HG02852 (cell line): ENCODE results near the gene KCNG2.

ENCODE experiments used
- ATAC-seq: cut with Tn5 transposase; IDR thresholded peaks from one replicate; pipeline ENCODE4 v1.9.1; 2021; ENCODE audit warnings: mild to moderate bottlenecking, moderate library complexity; ENCODE audit not compliant: unreplicated experiment

The KCNG2 gene

DNA sequence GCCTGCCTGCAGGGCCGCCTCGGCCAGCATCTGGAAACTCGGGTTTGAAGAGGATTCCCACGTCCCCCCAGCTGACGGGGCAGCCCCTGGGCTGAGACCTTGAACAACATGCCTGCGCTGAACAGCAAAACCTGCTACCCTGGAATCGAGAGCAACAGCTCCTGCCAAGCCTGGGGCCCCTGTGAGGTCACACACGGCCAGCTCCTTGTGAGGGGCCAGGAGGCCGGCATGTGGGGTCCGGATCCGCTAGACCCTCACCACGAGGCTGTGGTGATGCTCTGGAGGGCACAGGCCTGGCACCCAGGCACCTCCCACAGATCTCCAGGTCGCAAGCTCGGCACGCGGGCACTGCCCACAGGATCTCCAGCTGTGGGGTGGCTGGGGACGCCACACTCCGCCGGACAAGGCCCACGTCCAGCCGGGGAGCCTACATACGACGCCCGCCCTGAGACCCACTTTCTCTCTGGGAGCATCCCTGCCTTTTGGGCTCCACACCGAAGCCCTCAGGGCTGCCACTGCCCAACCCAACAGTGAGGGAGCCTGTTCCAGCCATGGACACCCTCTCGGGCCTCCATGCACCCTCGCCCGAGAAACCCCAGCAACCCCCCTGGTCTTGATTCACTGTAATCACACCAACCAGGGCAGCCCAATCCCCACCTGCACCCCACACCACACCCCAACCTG lies 119.6 kb downstream of the KCNG2 start:
- ATAC-seq: no peak

DNA sequence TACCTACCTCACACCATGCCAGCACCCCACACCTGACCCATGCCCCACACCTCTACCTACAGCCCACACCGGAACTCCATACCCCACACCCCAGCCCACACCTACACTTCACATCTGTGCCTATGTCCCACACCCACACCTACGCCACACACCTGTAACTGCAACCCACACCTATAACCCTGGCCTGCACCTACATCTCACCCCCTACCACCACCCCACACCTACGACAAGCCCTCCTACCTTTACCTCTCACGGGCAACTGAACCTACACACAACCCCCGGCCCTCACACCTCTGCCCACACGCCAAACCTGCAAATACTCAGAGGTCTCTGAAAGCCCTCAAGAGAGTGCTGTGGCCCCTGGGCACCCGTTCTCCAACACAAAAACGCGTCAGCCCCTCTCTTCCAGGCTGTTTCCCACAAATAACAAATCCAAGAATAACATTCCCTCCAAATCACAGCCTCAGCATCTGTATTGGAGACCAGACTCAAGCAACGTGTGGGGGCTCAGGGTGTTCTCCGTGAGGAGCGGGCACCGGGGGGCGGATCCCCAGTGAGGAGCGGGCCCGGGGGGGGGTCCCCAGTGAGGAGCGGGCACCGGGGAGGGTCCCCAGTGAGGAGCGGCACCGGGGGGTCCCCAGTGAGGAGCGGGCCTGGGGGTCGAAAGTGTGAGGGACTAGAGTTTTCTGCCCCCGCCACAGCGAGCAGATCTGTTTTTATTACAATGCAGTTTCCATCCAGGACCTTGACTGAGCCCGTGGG lies 120.3 kb downstream of the KCNG2 start:
- no peak for ATAC-seq

DNA sequence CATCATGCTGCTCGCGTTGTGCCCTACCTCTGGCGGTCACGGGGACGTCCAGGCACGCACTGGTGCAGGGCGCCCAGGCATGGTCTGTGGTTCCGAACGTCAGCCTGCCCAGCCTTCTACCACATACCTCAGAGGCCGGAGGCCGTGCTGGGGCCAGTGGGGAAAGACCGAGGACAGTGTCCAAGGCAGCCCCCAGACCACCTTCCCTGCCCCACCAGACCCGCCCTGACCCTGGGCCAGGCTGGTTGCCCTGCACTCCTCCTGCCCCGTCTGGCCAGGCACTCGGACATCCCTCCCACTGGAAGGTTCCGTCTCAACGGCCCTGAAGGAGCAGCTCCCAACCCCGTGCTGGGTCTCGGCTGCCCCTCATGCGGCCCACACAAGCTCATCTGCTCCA lies 120.9 kb downstream of the KCNG2 start:
- ATAC-seq: no peak

DNA sequence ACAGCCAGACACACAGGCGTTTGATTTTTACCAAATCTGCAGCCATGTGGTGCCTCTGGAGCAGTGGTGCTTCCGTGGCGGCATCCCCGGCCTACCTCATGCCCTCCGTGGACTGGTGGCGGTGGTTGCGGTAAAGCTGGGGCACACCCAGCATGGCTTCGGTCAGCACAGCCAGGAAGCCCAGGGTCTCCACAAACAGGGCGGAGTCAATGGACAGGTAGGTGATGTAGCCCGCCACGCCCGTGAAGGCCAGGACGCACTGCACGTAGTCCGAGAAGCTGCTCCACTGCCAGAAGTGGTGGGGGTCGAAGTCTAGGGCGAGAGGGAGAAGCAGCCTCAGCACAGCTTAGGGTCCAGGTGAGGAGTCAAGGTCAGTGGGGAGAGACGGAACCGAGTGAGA lies 121.4 kb downstream of the KCNG2 start:
- ATAC-seq: no peak

DNA sequence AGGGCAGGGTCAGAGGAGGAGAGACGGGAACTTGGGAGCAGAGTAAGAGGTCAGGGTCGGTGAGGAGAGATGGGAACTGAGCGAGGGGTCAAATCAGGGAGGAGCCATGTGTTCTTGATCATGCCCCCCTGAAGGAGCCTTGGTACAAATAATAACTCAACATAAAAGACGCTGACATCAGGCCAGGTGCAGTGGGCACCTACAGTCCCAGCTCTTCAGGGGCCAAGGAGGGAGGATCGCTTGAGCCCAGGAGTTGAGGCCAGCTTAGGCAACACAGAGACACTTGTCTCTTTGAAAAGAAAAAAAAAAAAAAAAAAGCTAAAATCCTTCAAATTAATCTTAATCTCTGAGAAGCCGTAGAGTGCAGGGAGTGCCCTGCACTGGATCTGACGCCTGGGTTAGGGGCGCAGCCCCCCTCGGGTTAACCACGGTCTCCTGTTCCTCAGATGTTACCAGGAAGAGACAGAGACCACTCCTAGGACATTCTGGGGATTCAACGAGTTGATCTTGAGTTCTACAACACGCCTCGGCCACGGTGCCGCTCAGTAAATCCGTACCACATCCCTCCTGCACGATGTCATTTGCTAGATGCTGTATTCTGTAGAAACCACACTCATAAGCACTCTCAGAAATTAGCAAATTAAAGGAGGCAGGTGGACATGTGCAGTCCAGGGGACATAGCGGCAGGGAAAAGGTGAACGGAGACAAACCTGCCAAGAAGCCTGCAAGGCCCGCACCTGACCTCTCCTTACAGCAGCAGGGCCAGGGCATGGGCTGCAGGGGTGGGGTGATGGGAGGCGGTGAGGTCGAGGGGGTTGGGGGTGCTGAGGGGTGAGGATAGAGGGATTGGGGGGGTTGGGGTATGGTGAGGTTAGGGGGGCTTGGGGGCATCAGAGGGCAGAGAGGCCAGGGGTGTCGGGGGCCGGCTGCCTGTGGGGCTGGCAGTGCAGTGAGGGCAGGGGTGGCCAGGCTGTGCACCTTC lies 124.5 kb downstream of the KCNG2 start:
- no peak for ATAC-seq

DNA sequence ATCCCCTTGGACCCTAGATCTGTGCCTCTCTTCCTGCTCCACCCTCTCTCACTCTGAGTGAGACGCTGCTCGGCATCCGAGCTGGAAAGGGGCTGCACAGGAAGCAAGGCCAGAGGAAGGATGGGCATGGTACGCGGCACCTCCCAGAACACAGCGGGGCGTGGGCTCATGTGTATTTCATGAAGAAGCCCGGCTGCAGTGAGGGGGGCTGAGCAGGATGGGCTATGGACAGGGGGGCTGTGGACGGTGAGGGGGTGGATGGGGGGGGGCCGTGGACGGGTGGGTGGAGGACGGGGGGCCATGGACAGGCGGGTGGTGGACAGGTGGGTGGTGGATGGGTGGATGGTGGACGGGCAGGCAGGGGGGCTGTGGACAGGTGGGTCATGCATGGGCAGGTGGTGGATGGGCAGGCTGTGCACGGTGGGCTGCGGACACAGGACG lies 125.3 kb downstream of the KCNG2 start:
- no peak for ATAC-seq

DNA sequence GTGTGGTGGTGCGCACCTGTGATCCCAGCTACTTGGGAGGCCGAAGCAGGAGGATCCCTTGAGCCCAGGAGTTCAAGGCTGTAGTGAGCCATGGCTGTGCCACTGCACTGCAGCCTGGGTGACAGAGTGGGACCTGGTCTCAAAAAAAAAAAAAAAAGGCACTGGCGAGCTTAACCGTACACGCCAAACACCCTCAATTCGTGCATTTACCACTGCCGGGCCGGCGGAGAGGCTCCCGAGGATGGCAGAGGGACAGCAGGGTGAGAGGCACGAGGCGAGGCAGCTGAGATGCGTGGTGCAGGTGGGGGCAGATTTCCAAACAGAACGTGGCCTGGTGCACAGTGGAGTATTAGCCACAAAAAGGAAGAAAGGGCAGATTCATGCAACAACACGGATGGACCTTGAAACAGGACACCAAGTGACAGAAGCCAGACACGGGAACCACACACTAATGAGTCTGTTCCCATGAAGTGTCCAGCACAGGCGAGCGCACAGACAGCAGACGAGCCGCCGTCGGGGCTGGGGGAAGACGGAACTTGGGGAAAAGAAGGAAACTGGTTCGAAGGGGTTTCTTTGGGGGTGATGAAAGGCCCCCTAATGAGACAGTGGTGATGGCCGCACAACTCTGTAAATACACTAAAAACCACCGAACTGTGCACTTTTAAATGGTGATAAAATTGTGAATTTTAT lies 126.3 kb downstream of the KCNG2 start:
- no peak for ATAC-seq

DNA sequence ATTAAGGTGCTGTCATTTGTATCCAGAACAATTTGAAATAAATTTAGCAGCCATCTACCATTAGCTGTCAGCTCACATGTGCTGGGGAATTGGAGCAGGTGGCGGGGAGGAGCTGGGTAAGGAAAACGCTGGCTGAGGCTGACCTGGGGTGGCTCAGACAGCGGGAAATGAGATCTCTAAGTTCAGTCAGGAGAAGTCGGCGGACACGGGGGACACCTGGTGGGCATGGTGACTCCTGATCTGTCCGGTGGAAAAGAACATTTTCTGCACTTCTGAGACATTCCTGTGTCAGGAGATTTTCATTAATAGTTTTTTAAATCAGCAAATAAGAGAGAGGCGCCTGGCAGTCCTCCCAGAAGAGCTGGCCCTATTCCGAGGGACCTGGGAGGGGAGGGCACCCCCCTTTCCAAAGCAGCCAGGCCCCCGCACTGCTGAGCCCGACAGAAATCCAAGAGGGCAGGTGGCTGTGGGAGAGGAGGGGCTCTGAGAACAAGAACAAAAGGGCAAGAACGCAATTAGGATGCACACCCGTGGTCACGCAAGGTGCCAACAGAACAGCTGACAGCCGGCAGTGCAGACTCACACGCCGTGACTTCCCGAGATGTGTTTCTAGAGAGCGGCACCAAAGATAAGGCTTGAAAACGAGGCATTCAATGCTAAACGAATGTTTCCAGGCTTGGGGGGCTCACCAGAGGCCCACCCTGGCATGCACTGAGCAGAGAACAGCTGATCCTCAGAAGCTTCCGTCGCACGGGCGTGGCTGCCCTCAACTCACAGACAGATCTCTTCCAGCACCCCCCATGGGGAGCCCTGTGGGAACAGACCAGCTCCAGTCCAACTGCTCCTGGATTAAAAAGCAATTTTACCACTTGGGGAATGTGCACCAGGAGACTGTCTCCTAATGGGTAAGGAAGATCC lies 127.3 kb downstream of the KCNG2 start:
- ATAC-seq: no peak

DNA sequence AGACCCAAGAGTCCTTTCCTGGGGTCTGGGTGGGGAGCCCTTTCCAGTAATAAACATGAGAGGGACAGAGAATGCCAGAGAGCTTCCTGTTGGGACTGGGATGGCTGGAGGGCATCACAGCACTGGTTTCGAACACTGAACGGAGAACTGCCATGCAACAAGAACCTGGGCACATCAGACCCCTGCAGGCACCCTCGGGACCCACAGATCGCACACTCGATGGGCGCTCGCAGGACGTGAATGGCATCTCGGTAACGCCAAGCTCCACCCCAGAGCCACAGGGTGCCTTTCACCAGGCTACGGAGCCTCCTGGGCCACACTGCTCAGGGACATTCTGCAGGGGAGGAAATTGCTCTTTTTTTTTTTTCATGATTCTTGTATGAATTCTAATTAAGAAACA lies 128.6 kb downstream of the KCNG2 start:
- ATAC-seq: no peak

DNA sequence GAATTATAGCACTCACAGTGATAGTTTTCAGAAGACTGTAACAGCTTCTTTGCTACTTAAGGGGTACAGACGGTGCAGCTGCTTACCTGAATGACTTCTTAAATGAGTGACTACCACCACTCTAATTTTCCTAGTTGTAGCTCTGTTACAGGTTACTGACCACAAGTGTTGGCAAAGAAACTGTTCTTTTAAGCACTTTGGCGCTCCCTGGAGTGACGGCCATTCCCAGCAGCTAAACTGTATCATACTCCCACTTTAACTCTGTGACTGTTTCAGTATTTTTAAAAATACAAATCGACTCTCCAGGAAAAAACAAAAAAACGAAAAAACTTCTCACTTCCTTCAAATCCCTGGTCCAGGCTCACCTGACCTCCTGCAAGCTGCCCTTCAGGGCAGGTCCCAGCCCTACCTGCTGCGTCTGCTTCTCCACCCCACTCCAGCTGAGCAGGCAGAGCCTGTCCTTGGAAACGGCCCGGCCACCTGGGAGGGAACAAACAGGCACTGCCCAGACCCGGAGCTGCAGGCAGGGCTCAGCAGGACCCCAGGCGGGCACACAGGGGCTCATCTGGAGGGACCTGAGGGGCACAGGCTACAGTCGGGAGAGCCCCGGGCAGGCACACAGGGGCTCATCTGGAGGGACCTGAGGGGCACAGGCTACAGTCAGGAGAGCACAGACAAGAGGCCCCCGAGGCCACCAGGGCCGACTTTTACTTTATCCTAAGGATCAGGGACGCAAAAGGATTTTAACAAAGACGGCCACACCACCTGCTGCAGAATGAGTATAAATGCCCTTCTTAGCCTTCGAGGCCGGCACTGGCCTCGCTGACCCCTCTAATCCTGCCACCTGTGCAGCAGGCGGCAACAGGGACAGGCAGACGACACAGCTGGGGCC lies 129.2 kb downstream of the KCNG2 start:
- no peak for ATAC-seq

DNA sequence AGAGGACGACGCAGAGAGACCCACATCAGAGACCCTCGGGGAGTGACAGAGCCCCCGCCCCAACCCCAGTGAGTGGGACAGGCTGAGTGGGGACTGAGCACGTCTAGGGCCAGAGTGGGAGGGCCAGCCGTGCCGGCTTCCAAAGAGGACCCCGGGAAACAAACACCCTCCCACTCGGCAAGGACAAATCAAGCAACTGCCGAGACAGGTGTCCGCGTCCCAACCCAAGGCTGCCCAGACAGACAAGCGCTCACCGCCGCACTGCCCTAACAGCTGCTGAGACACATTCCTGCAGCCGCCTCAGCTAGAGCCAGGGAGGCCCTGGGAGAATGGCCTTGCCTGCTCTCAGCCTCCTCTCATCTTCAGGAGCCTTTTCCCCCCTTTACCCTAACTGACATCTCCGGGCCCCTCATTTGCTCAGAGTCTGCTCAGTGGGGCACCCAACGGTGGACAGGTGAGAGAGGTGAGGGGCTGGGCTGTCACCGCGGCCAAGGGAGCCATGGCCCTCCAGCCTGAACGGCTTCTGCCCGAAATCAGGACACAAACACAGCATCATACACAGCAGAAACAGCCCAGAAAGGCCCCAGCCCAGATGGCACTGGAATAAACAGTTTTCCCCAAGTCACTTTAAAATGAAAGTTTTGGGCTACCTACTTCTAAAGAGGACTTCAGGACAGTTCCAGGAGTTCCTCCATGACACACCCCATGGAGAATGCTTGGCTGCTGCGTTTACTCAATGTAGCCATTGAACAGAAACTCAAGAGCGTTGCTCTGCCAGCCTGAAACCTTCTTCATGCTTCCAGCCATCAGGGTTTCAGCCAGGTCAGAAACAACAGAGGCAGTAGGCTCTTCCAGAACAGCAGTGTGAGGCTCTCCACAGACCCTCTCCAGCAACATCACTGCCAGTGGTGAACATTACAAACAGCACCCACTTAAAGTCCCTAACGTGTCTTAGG lies 130.1 kb downstream of the KCNG2 start:
- ATAC-seq: no peak

DNA sequence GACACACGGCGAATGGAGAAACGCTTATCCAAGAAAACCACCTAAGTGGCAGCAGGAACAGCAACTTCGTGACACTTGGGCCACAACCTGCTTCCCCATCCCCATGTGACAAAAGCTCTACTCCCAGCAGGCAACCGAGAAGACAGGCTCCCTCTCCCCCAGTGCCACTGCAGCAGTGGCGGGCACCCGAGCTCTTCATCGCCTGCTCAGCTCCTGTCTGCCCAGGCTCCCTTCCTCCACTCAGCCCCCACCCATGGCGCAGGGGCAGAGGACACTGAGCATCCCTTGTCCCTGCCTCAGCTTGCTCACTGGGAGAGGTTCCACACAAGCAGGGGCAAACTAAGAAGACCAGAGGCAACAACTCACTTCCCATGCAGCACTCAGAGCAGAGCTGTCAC lies 130.8 kb downstream of the KCNG2 start:
- ATAC-seq: no peak

DNA sequence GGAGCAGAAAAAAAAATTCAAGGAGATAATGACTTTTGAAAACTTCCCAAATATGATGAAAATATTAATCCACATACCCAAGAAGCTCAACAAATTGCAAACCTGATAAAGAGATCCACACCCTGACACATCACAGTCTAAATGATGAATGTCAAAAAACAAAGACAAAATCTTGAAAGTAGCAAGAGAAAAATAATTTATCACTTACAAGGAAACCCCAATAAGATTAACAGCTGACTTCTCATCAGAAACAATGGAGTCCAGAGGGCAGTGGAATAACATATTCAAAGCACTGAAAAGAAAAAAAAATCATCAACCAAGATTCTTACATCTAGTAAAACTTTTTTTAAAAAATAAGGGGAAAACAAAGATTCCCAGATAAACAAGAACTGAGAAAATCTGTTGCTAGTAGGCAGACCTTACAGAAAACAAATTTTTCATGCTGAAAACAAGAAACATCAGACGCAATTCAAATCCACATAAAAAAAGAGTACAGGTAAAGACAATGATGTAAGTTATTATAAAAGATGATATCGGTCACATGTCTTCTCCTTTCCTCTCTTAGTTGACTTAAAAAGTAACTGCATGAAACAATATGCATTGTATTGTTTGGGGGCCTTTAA lies 132.4 kb downstream of the KCNG2 start:
- no peak for ATAC-seq

DNA sequence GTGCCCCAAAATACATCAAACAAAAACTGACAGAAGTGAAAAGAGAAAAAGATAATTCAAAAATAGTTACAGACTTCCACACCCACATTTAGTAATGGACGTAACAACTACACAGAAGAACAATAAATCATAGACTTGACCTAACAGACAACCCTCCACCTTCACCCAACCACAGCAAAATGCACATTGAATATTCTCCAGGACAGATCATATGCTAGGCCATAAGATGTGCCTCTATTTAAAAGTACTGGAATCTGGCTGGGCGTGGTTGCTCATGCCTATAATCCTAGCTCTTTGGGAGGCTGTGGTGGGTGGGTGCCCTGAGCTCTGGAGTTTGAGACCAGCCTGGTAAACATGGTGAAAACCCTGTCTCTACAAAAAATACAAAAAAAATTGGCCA lies 133.7 kb downstream of the KCNG2 start:
- ATAC-seq: no peak

DNA sequence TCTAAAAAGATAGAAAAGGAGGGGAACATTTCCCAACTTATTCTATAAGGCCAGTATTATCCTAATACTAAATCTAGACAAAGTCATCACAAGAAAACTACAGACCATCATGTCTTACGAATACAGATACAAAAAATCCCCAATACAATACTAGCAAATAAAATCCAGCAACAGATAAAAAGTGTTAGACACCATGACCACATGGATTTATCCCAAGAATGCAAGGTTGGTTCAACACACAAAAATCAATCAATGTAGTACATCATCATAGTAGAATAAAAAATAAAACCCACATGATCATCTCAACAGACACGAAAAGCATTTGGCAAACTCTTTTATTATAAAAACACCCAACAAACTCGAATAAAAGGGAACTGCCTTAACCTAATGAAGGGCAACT lies 135.2 kb downstream of the KCNG2 start:
- ATAC-seq: no peak

DNA sequence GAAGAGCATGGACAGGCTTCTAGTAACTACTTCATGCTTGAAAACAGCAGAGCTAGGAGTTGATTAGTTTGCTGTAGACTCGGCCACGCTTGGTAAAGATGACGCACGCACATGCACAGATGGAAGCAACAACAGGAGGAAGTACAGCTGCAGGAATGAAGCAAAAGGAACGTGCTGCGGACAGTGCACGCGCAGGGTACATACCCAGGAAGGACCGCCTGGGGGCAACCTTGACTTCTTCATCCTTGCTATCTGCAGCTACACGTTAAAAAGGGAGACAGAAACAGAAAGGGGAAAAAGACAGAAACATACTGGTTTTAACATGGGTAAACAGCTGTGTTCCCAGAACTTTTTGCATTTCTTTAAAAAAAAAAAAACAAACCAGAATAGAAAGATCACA lies 136.0 kb downstream of the KCNG2 start:
- no peak for ATAC-seq
